HG03342 (cell line): Measurements from ENCODE around the gene SIAH1.
A peak's percentile ranks its signal among the peaks of the same experiment; 100 is the strongest.
"Not testable (repeated sequence)": the region's sequence is repeated elsewhere in the genome, so short reads cannot be mapped to it uniquely, and the experiment has no call there.

Source experiments
- ATAC-seq: cut with Tn5 transposase; IDR thresholded peaks from one replicate; pipeline ENCODE4 v1.9.1; 2021; ENCODE audit warnings: mild to moderate bottlenecking, moderate library complexity; ENCODE audit not compliant: unreplicated experiment

The SIAH1 gene

GRCh38 chr16:48385253-48386150 is at the start of gene SIAH1:
Gene SIAH1 (minus strand): TSS chr16:48385413. CDS start chr16:48362428, 22,985 bp downstream.
- ATAC-seq = peak; percentile 62

GRCh38 chr16:48434653-48435317 is 49.6 kb upstream of the SIAH1 start:
- no peak for ATAC-seq

GRCh38 chr16:48433850-48434530 is 48.8 kb upstream of the SIAH1 start:
- no peak for ATAC-seq

GRCh38 chr16:48433116-48433849 is 48.1 kb upstream of the SIAH1 start:
- no peak for ATAC-seq

GRCh38 chr16:48432136-48432535 is 46.9 kb upstream of the SIAH1 start:
- ATAC-seq = peak; percentile 86

- ATAC-seq = no peak
These were observed 45.7 kb upstream of the SIAH1 start for GRCh38 chr16:48430890-48431289.

GRCh38 chr16:48426244-48427141 is 41.3 kb upstream of the SIAH1 start:
- no peak for ATAC-seq

GRCh38 chr16:48422537-48422936 is 37.3 kb upstream of the SIAH1 start:
- no peak for ATAC-seq

- no peak for ATAC-seq
These were observed 36.5 kb upstream of the SIAH1 start for GRCh38 chr16:48421741-48422140.

- no peak for ATAC-seq
These were observed 35.2 kb upstream of the SIAH1 start for GRCh38 chr16:48420437-48420836.

- not testable (repeated sequence) for ATAC-seq
These were observed 31.4 kb upstream of the SIAH1 start for GRCh38 chr16:48416617-48417016.

- ATAC-seq = no peak
These were observed 28.1 kb upstream of the SIAH1 start for GRCh38 chr16:48413272-48413671.

GRCh38 chr16:48409839-48410632 is 24.8 kb upstream of the SIAH1 start:
- ATAC-seq = no peak

- no peak for ATAC-seq
These were observed 23.5 kb upstream of the SIAH1 start for GRCh38 chr16:48408688-48409087.

- no peak for ATAC-seq
These were observed 20.7 kb upstream of the SIAH1 start for GRCh38 chr16:48405907-48406306.

GRCh38 chr16:48405153-48405552 is 19.9 kb upstream of the SIAH1 start:
- ATAC-seq = no peak

GRCh38 chr16:48402547-48402946 is 17.3 kb upstream of the SIAH1 start:
- ATAC-seq = not testable (repeated sequence)

- no peak for ATAC-seq
These were observed 10.2 kb upstream of the SIAH1 start for GRCh38 chr16:48395375-48395774.

GRCh38 chr16:48394355-48394703 is 9.1 kb upstream of the SIAH1 start:
- no peak for ATAC-seq
